GM18951 (cell line): ENCODE measurements around the gene HTT-AS.
"Not testable (repeated sequence)": the region's sequence is repeated elsewhere in the genome, so short reads cannot be mapped to it uniquely, and the experiment has no call there.

Experiments
- POLR2A ChIP-seq: IDR thresholded peaks from 4 replicates; pipeline ENCODE4 v1.6.1; 2011; ENCODE audit warnings: mild to moderate bottlenecking; ENCODE audit not compliant: insufficient read length, insufficient read depth; ENCODE audit errors: extremely low read depth
- in situ Hi-C: fragments of 300-500 bp; cut with MboI; formaldehyde crosslinking; loops from one replicate; pipeline ENCODE4 v1.12.0; 2022; ENCODE audit warnings: low sequenced_read_pairs, mixed read lengths, inconsistent platforms; ENCODE audit not compliant: unreplicated experiment

Gene HTT-AS

GRCh38 chr4:3108211-3108610 lies 33.9 kb upstream of the HTT-AS start:
- in situ Hi-C loops, result no loop called here
- TF ChIP-seq POLR2A, result no peak

- TF ChIP-seq POLR2A, result no peak
- in situ Hi-C loops, result no loop called here
These were observed 33.4 kb upstream of the HTT-AS start for GRCh38 chr4:3107691-3108121.

- TF ChIP-seq POLR2A, result no peak
- in situ Hi-C loops, result no loop called here
These were observed 32.9 kb upstream of the HTT-AS start for GRCh38 chr4:3107271-3107670.

- TF ChIP-seq POLR2A, result no peak
- in situ Hi-C loops, result no loop called here
These were observed 32.2 kb upstream of the HTT-AS start for GRCh38 chr4:3106339-3107186.

GRCh38 chr4:3098346-3098745 lies 24.0 kb upstream of the HTT-AS start:
- in situ Hi-C loops, result no loop called here
- TF ChIP-seq POLR2A, result no peak

GRCh38 chr4:3096202-3096601 lies 21.9 kb upstream of the HTT-AS start:
- in situ Hi-C loops, result no loop called here
- no peak for TF ChIP-seq POLR2A

GRCh38 chr4:3094701-3095100 lies 20.4 kb upstream of the HTT-AS start:
- in situ Hi-C loops, result not testable (repeated sequence)

- in situ Hi-C loops, result no loop called here
- no peak for TF ChIP-seq POLR2A
These were observed 17.1 kb upstream of the HTT-AS start for GRCh38 chr4:3091464-3091863.

- TF ChIP-seq POLR2A, result no peak
- in situ Hi-C loops, result no loop called here
These were observed 12.9 kb upstream of the HTT-AS start for GRCh38 chr4:3087115-3087797.

GRCh38 chr4:3085948-3086670 lies 11.8 kb upstream of the HTT-AS start:
- in situ Hi-C loops, result no loop called here
- TF ChIP-seq POLR2A, result no peak

- in situ Hi-C loops, result no loop called here
- no peak for TF ChIP-seq POLR2A
These were observed 9.4 kb upstream of the HTT-AS start for GRCh38 chr4:3083732-3084131.

- TF ChIP-seq POLR2A, result no peak
These were observed 8.7 kb upstream of the HTT-AS start for GRCh38 chr4:3082925-3083515.

GRCh38 chr4:3079694-3080123 lies 5.4 kb upstream of the HTT-AS start:
- no peak for TF ChIP-seq POLR2A
- in situ Hi-C loops, result no loop called here

More at GRCh38 chr4:3082925-3083515, 8.7 kb upstream of the HTT-AS start:
- in situ Hi-C loops, result no loop called here
